ENCODE data around the gene WDSUB1. TPM values are rescaled to one million over a fixed set of nuclear protein-coding genes. Genes with fewer than 3 reads are reported as not detected.

Gene WDSUB1
- total and polyA plus RNA-seq, 3 donors from 2014 or later = 9.5 to 11.6 (median 10.2) TPM

GRCh38 chr2:159204381-159205144, 81.9 kb downstream of the WDSUB1 start:
- intact Hi-C loops (cut with DNase I; ENCODE audit: low total_unique reads) = no loop called here
- no peak overlapping the region for H3K27ac ChIP-seq
- H3K4me1 ChIP-seq = no peaks in the 10 kb centered on the region
- no peak overlapping the region for H3K4me3 ChIP-seq
- H3K27me3 ChIP-seq = no peaks in the 10 kb centered on the region
- no peak for DNase-seq
- TF ChIP-seq POLR2A (IDR thresholded peaks at IDR 0.05) = no peak
- no peak for TF ChIP-seq CTCF (IDR thresholded peaks at IDR 0.05)
- 88 to 94% methylated on average over 15 of the region's 15 CpGs for WGBS, 2 donors
- H3K9me3 ChIP-seq = no peaks in the 10 kb centered on the region
- no peaks in the 10 kb centered on the region for H3K36me3 ChIP-seq (ENCODE audit: low read depth, missing control alignments)

- 61 to 79% methylated on average over 4 of the region's 4 CpGs for WGBS, 2 donors
- DNase-seq = no peak
- H3K4me3 ChIP-seq = no peak overlapping the region
- intact Hi-C loops (cut with DNase I; ENCODE audit: low total_unique reads) = no loop called here
- H3K27me3 ChIP-seq = no peaks in the 10 kb centered on the region
- H3K4me1 ChIP-seq = no peaks in the 10 kb centered on the region
- no peak for TF ChIP-seq CTCF (IDR thresholded peaks at IDR 0.05)
- no peak for TF ChIP-seq POLR2A (IDR thresholded peaks at IDR 0.05)
- no peak overlapping the region for H3K27ac ChIP-seq
- no peaks in the 10 kb centered on the region for H3K9me3 ChIP-seq
- no peaks in the 10 kb centered on the region for H3K36me3 ChIP-seq (ENCODE audit: low read depth, missing control alignments)
These were observed 83.9 kb downstream of the WDSUB1 start for GRCh38 chr2:159202568-159203071.

GRCh38 chr2:159201360-159202063, 85.0 kb downstream of the WDSUB1 start:
- no peaks in the 10 kb centered on the region for H3K27me3 ChIP-seq
- intact Hi-C loops (cut with DNase I; ENCODE audit: low total_unique reads) = no loop called here
- no peak overlapping the region for H3K4me3 ChIP-seq
- TF ChIP-seq CTCF (IDR thresholded peaks at IDR 0.05) (no peak), POLR2A (IDR thresholded peaks at IDR 0.05) (no peak)
- H3K4me1 ChIP-seq = no peaks in the 10 kb centered on the region
- DNase-seq = no peak
- no peak overlapping the region for H3K27ac ChIP-seq
- no peaks in the 10 kb centered on the region for H3K9me3 ChIP-seq
- H3K36me3 ChIP-seq (ENCODE audit: low read depth, missing control alignments) = no peaks in the 10 kb centered on the region
- 87 to 88% methylated on average over 8 of the region's 8 CpGs for WGBS, 2 donors

- H3K4me3 ChIP-seq = no peak overlapping the region
- no peaks in the 10 kb centered on the region for H3K27me3 ChIP-seq
- TF ChIP-seq POLR2A (IDR thresholded peaks at IDR 0.05) = no peak
- H3K4me1 ChIP-seq = no peaks in the 10 kb centered on the region
- intact Hi-C loops (cut with DNase I; ENCODE audit: low total_unique reads) = no loop called here
- WGBS, 2 donors = 69 to 86% methylated on average over 1 of the region's 1 CpG
- no peak overlapping the region for H3K27ac ChIP-seq
- H3K9me3 ChIP-seq = no peaks in the 10 kb centered on the region
- DNase-seq = no peak
- no peaks in the 10 kb centered on the region for H3K36me3 ChIP-seq (ENCODE audit: low read depth, missing control alignments)
These were observed 86.0 kb downstream of the WDSUB1 start for GRCh38 chr2:159200498-159200897.

- TF ChIP-seq CTCF (IDR thresholded peaks at IDR 0.05) (no peak), POLR2A (IDR thresholded peaks at IDR 0.05) (no peak)
- Histone ChIP-seq H3K4me3 (no peak overlapping the region), H3K27ac (no peak overlapping the region), H3K27me3 (no peaks in the 10 kb centered on the region), H3K9me3 (no peaks in the 10 kb centered on the region), H3K4me1 (no peaks in the 10 kb centered on the region), H3K36me3 (ENCODE audit: low read depth, missing control alignments) (no peaks in the 10 kb centered on the region)
- DNase-seq = no peak
- intact Hi-C loops (cut with DNase I; ENCODE audit: low total_unique reads) = no loop called here
- 67 to 73% methylated on average over 4 of the region's 4 CpGs for WGBS, 2 donors
These were observed 86.6 kb downstream of the WDSUB1 start for GRCh38 chr2:159199761-159200465.

Data from testis (tissue), 3 donors.